ENCODE data around the gene THEM5.

Gene THEM5

GRCh38 chr1:151847867-151848596 is 5.5 kb downstream of the THEM5 start:
- TF ChIP-seq EZH2 (IDR thresholded peaks at IDR 0.05; ENCODE audit: borderline replicate concordance, low read depth, low read length, severe bottlenecking) (no peak), CTCF (IDR thresholded peaks at IDR 0.05; ENCODE audit: borderline replicate concordance, extremely low read depth, low read length, poor library complexity, severe bottlenecking) (no peak)
- no peak overlapping the region for H3K4me2 ChIP-seq (ENCODE audit: insufficient read depth, low read length)
- H3K27me3 ChIP-seq (ENCODE audit: insufficient read depth, low read length, poor library complexity) = no peaks in the 10 kb centered on the region

GRCh38 chr1:151846686-151847237 is 6.8 kb downstream of the THEM5 start:
- H3K27ac ChIP-seq (ENCODE audit: low read length) = no peak overlapping the region
- no peak for ATAC-seq (ENCODE audit: insufficient read depth, low read depth)
- no peak overlapping the region for H3K4me2 ChIP-seq (ENCODE audit: insufficient read depth, low read length)
- no peaks in the 10 kb centered on the region for H4K20me1 ChIP-seq (ENCODE audit: insufficient read depth, low read length)
- no peaks in the 10 kb centered on the region for H3K4me1 ChIP-seq (ENCODE audit: insufficient read depth, low read length)
- no peaks in the 10 kb centered on the region for H3K79me2 ChIP-seq (ENCODE audit: insufficient read depth, low read length)
- no peaks in the 10 kb centered on the region for H3K36me3 ChIP-seq (ENCODE audit: insufficient read depth, low read length)
- H3K9me3 ChIP-seq (ENCODE audit: insufficient read depth, low read length, severe bottlenecking) = no peaks in the 10 kb centered on the region
- no peak for DNase-seq
- H3K4me3 ChIP-seq (ENCODE audit: low read depth in 1 of 2, low read length in 2 of 2) = no peak overlapping the region
- no peak overlapping the region for H3K9ac ChIP-seq (ENCODE audit: low read depth, low read length)
- H3K27me3 ChIP-seq (ENCODE audit: insufficient read depth, low read length, poor library complexity) = no peaks in the 10 kb centered on the region
- H2AFZ ChIP-seq (ENCODE audit: low read depth, low read length) = no peak overlapping the region
- no peak for TF ChIP-seq CTCF (IDR thresholded peaks at IDR 0.05; ENCODE audit: borderline replicate concordance, extremely low read depth, low read length, poor library complexity, severe bottlenecking)
- TF ChIP-seq EZH2 (IDR thresholded peaks at IDR 0.05; ENCODE audit: borderline replicate concordance, low read depth, low read length, severe bottlenecking) = no peak

More at GRCh38 chr1:151847867-151848596, 5.5 kb downstream of the THEM5 start:
- no peaks in the 10 kb centered on the region for H3K36me3 ChIP-seq (ENCODE audit: insufficient read depth, low read length)
- no peak overlapping the region for H3K9ac ChIP-seq (ENCODE audit: low read depth, low read length)
- DNase-seq (no peak), ATAC-seq (ENCODE audit: insufficient read depth, low read depth) (no peak)
- no peak overlapping the region for H3K4me3 ChIP-seq (ENCODE audit: low read depth in 1 of 2, low read length in 2 of 2)
- H4K20me1 ChIP-seq (ENCODE audit: insufficient read depth, low read length) = no peaks in the 10 kb centered on the region
- no peaks in the 10 kb centered on the region for H3K4me1 ChIP-seq (ENCODE audit: insufficient read depth, low read length)
- H3K9me3 ChIP-seq (ENCODE audit: insufficient read depth, low read length, severe bottlenecking) = no peaks in the 10 kb centered on the region
- H3K79me2 ChIP-seq (ENCODE audit: insufficient read depth, low read length) = no peaks in the 10 kb centered on the region
- H2AFZ ChIP-seq (ENCODE audit: low read depth, low read length) = no peak overlapping the region
- no peak overlapping the region for H3K27ac ChIP-seq (ENCODE audit: low read length)

GRCh38 chr1:151846062-151846568 is 7.4 kb downstream of the THEM5 start:
- no peak overlapping the region for H3K4me3 ChIP-seq (ENCODE audit: low read depth in 1 of 2, low read length in 2 of 2)
- no peak overlapping the region for H2AFZ ChIP-seq (ENCODE audit: low read depth, low read length)
- H3K9me3 ChIP-seq (ENCODE audit: insufficient read depth, low read length, severe bottlenecking) = no peaks in the 10 kb centered on the region
- no peak overlapping the region for H3K9ac ChIP-seq (ENCODE audit: low read depth, low read length)
- H3K27me3 ChIP-seq (ENCODE audit: insufficient read depth, low read length, poor library complexity) = no peaks in the 10 kb centered on the region
- H3K36me3 ChIP-seq (ENCODE audit: insufficient read depth, low read length) = no peaks in the 10 kb centered on the region
- TF ChIP-seq CTCF (IDR thresholded peaks at IDR 0.05; ENCODE audit: borderline replicate concordance, extremely low read depth, low read length, poor library complexity, severe bottlenecking) (no peak), EZH2 (IDR thresholded peaks at IDR 0.05; ENCODE audit: borderline replicate concordance, low read depth, low read length, severe bottlenecking) (no peak)
- DNase-seq = no peak
- H3K27ac ChIP-seq (ENCODE audit: low read length) = no peak overlapping the region
- H4K20me1 ChIP-seq (ENCODE audit: insufficient read depth, low read length) = no peaks in the 10 kb centered on the region
- no peaks in the 10 kb centered on the region for H3K4me1 ChIP-seq (ENCODE audit: insufficient read depth, low read length)
- no peaks in the 10 kb centered on the region for H3K79me2 ChIP-seq (ENCODE audit: insufficient read depth, low read length)
- no peak for ATAC-seq (ENCODE audit: insufficient read depth, low read depth)
- no peak overlapping the region for H3K4me2 ChIP-seq (ENCODE audit: insufficient read depth, low read length)
